ENCODE results near the gene TMEM38A.

- TF ChIP-seq CTCF (IDR thresholded peaks at IDR 0.05) (no peak), EP300 (IDR thresholded peaks at IDR 0.05) (no peak)
Measured at GRCh38 chr19:16620584-16620983, 40.4 kb upstream of the TMEM38A start.
